ENCODE results near the gene BEGAIN. TPM values are rescaled to one million over a fixed set of nuclear protein-coding genes. Genes with fewer than 3 reads are reported as not detected.

Gene BEGAIN
- total RNA-seq, 1 donor from 2014 or later: 5.1 TPM

- peaks cover 8% of the 10 kb centered on the region for H3K4me1 Mint-ChIP-seq
- TF ChIP-seq, protein P1, sequence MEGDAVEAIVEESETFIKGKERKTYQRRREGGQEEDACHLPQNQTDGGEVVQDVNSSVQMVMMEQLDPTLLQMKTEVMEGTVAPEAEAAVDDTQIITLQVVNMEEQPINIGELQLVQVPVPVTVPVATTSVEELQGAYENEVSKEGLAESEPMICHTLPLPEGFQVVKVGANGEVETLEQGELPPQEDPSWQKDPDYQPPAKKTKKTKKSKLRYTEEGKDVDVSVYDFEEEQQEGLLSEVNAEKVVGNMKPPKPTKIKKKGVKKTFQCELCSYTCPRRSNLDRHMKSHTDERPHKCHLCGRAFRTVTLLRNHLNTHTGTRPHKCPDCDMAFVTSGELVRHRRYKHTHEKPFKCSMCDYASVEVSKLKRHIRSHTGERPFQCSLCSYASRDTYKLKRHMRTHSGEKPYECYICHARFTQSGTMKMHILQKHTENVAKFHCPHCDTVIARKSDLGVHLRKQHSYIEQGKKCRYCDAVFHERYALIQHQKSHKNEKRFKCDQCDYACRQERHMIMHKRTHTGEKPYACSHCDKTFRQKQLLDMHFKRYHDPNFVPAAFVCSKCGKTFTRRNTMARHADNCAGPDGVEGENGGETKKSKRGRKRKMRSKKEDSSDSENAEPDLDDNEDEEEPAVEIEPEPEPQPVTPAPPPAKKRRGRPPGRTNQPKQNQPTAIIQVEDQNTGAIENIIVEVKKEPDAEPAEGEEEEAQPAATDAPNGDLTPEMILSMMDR (IDR thresholded peaks at IDR 0.05; ENCODE audit: unreplicated experiment): no peak
- H3K27me3 Mint-ChIP-seq (ENCODE audit: low read depth): no peaks in the 10 kb centered on the region
- no peaks in the 10 kb centered on the region for H3K9me3 Mint-ChIP-seq
- H3K27ac Mint-ChIP-seq: no peak overlapping the region
- DNase-seq (ENCODE audit: low spot score in 2 of 2, unreplicated experiment in 2 of 2): no peak
- H3K4me3 Mint-ChIP-seq: no peak overlapping the region
- no peaks in the 10 kb centered on the region for H3K36me3 Mint-ChIP-seq
Observed at GRCh38 chr14:100538351-100539002, 48.7 kb downstream of the BEGAIN start.

DNA sequence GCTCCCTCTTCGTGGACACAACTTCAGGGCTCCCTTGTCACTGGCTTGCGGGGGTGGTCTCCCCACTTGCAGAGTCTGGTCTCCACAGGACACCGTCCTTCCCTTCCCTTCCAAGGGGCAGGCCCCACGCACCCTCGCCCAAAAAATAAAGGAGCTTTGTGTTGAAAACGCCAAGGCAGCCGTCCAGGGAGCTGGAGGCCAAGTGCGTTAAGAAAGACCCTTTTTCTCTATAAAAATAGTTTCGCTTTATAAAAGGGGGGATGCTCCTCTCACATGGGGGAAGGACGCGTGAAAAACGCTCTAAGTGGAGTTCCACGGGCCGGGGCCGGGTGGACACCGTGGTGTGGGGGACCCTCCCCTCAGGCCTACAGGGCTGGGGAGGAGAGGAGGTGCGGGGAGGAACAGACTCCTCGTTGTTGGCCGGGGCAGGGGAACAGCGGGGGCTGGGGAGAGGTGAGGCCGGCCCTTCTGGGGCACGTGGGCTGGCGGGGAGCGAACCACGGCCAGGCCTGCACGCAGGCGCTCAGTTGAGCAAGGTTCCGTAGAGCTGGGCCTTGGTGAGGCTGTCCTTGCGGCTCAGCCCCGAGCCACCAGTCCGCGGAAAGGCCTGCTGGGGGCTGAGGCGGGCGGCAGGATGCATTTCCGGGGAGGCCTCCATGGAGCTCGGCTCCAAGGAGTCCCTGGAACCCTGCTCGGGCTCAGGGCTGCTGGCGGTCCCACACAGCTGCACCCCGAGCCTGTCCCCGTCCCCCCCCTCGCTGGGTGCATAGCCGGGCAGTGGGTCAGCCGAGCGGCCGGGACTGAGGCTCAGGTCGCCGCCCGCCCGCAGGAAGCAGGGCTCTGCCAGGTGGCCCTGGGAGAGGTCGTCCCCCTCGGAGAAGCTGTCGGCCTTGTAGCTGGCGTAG lies 49.5 kb downstream of the BEGAIN start:
- no peaks in the 10 kb centered on the region for H3K27me3 Mint-ChIP-seq (ENCODE audit: low read depth)
- H3K4me1 Mint-ChIP-seq: peaks cover 8% of the 10 kb centered on the region
- H3K4me3 Mint-ChIP-seq: no peak overlapping the region
- H3K27ac Mint-ChIP-seq: no peak overlapping the region
- no peaks in the 10 kb centered on the region for H3K9me3 Mint-ChIP-seq
- H3K36me3 Mint-ChIP-seq: no peaks in the 10 kb centered on the region
- TF ChIP-seq, protein P1 (IDR thresholded peaks at IDR 0.05; ENCODE audit: unreplicated experiment): no peak
- peak in 1 of 2 experiments; percentile 15 for DNase-seq (ENCODE audit: low spot score in 2 of 2, unreplicated experiment in 2 of 2)

- DNase-seq (ENCODE audit: low spot score in 2 of 2, unreplicated experiment in 2 of 2): peak; percentile 8 to 34
- H3K36me3 Mint-ChIP-seq: no peaks in the 10 kb centered on the region
- peaks cover 8% of the 10 kb centered on the region for H3K4me1 Mint-ChIP-seq
- no peak overlapping the region for H3K4me3 Mint-ChIP-seq
- H3K9me3 Mint-ChIP-seq: no peaks in the 10 kb centered on the region
- TF ChIP-seq, protein P1 (IDR thresholded peaks at IDR 0.05; ENCODE audit: unreplicated experiment): no peak
- H3K27ac Mint-ChIP-seq: peak overlapping the region; percentile 16
- H3K27me3 Mint-ChIP-seq (ENCODE audit: low read depth): no peaks in the 10 kb centered on the region
Observed at GRCh38 chr14:100536721-100537445, 50.3 kb downstream of the BEGAIN start.

- Mint-ChIP-seq H3K27me3 (ENCODE audit: low read depth) (no peaks in the 10 kb centered on the region), H3K36me3 (no peaks in the 10 kb centered on the region), H3K27ac (no peak overlapping the region), H3K4me3 (no peak overlapping the region), H3K9me3 (no peaks in the 10 kb centered on the region), H3K4me1 (peaks cover 8% of the 10 kb centered on the region)
- TF ChIP-seq, protein P1 (IDR thresholded peaks at IDR 0.05; ENCODE audit: unreplicated experiment): no peak
- DNase-seq (ENCODE audit: low spot score in 2 of 2, unreplicated experiment in 2 of 2): peak in 1 of 2 experiments; percentile 28
Observed at GRCh38 chr14:100536121-100536510, 51.1 kb downstream of the BEGAIN start.

DNA sequence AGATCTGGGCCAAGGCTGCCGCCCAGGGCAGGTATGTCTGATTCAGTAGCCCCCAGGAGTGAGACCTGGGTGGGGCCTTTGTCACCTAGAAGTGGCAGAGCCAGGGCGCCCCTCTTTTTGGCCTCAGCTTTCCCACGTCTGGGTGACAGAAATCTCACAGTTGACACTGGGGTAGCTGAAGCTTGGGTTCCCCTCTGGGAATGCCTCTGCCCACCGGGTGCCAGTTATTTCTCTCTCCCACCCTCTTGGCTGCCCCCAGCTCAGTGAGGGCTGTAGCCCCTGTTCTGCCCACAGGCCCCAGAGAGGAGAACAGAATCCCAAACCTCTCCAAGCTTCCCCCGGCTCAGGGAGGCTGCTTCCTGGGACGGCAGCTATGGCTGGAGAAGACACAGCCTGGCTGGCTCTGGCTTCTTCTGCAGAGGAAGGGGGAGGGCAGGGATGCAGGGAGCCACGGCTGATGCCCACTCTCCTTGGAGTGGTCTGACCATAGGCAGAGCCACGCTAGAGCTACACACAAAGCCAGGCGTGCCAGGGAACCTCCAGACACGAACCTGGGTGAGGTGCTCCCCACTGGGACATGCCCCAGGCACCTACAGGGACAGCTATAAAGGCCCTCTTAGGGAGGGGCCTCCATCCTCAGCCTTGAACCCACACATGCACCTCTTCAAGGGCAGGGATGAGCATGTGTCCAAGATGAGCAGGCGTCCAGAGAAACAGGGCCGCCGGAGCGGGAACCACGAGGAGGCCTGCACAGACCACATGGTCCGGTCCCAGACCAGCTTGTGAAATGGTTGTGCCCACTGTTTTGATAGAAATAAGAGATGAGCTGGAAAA lies 51.7 kb downstream of the BEGAIN start:
- Mint-ChIP-seq H3K27ac (no peak overlapping the region), H3K27me3 (ENCODE audit: low read depth) (no peaks in the 10 kb centered on the region), H3K4me3 (no peak overlapping the region), H3K9me3 (no peaks in the 10 kb centered on the region), H3K36me3 (no peaks in the 10 kb centered on the region), H3K4me1 (peaks cover 8% of the 10 kb centered on the region)
- peak; percentile 17 to 34 for DNase-seq (ENCODE audit: low spot score in 2 of 2, unreplicated experiment in 2 of 2)
- TF ChIP-seq, protein P1 (IDR thresholded peaks at IDR 0.05; ENCODE audit: unreplicated experiment): no peak
